NB4 (cell line): ENCODE measurements around the gene IL7R.

Experiments
- DNase-seq: peaks from one replicate; pipeline ENCODE4 v3.0.0; 2010; ENCODE audit warnings: low read depth
- H3K4me3 ChIP-seq: one replicate; pipeline ENCODE4 v1.5.1; 2011; ENCODE audit warnings: mild to moderate bottlenecking, low read depth, low read length, moderate library complexity
- MYC ChIP-seq: IDR thresholded peaks from 2 replicates; pipeline ENCODE4 v1.6.1; 2011; ENCODE audit warnings: low read depth, low read length
- POLR2A ChIP-seq: IDR thresholded peaks from 2 replicates; pipeline ENCODE4 v1.6.1; 2011; ENCODE audit warnings: mild to moderate bottlenecking; ENCODE audit not compliant: insufficient read length; ENCODE audit errors: extremely low read depth
- TF ChIP-seq, protein P1 (sequence below): IDR thresholded peaks from one replicate; pipeline ENCODE4 v1.5.1; 2012; ENCODE audit warnings: low read depth, low read length
- TF ChIP-seq, protein P2 (sequence below): IDR thresholded peaks from 2 replicates; pipeline ENCODE4 v1.6.1; 2011; ENCODE audit warnings: low read depth, low read length

IL7R gene

DNA sequence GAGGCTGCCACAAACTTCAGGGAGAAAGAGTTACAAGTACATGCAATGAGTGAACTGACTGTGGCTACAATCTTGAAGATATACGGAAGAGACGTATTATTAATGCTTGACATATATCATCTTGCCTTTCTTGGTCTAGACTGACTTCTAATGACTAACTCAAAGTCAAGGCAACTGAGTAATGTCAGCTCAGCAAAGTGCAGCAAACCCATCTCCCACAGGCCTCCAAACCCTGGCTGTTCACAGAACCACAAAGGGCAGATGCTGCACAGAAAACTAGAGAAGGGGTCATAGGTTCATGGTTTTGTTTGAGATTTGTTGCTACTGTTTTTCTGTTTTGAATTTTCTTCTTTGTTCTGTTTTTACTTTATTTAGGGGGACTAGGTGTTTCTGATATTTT is 21.0 kb downstream of the IL7R start:
- no peak overlapping the region for H3K4me3 ChIP-seq
- TF ChIP-seq, protein P1, sequence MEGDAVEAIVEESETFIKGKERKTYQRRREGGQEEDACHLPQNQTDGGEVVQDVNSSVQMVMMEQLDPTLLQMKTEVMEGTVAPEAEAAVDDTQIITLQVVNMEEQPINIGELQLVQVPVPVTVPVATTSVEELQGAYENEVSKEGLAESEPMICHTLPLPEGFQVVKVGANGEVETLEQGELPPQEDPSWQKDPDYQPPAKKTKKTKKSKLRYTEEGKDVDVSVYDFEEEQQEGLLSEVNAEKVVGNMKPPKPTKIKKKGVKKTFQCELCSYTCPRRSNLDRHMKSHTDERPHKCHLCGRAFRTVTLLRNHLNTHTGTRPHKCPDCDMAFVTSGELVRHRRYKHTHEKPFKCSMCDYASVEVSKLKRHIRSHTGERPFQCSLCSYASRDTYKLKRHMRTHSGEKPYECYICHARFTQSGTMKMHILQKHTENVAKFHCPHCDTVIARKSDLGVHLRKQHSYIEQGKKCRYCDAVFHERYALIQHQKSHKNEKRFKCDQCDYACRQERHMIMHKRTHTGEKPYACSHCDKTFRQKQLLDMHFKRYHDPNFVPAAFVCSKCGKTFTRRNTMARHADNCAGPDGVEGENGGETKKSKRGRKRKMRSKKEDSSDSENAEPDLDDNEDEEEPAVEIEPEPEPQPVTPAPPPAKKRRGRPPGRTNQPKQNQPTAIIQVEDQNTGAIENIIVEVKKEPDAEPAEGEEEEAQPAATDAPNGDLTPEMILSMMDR, result no peak
- TF ChIP-seq POLR2A, result no peak
- TF ChIP-seq MYC, result no peak
- TF ChIP-seq, protein P2, sequence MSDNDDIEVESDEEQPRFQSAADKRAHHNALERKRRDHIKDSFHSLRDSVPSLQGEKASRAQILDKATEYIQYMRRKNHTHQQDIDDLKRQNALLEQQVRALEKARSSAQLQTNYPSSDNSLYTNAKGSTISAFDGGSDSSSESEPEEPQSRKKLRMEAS, result no peak
- no peak for DNase-seq

DNA sequence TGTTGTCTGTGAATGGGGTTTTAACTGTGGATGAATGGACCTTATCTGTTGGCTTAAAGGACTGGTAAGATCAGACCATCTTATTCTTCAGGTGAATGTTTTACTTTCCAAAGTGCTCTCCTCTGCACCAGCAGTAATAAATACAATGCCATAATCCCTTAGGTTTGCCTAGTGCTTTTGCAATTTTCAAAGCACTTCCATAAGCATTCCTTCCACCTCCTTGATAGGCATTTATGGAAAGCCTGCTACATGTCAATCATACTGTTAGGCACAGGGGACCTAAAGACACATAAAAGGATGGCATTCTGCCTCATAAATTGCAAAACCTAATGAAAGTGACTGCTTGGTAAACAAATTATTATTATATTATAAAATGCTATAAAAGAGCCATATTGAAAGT is 21.4 kb downstream of the IL7R start:
- H3K4me3 ChIP-seq, result no peak overlapping the region
- DNase-seq, result no peak
- TF ChIP-seq, protein P1, result no peak
- TF ChIP-seq, protein P2, result no peak
- no peak for TF ChIP-seq POLR2A
- no peak for TF ChIP-seq MYC

- no peak for DNase-seq
- no peak overlapping the region for H3K4me3 ChIP-seq
- TF ChIP-seq, protein P2, result no peak
- TF ChIP-seq POLR2A (no peak), MYC (no peak)
- TF ChIP-seq, protein P1, result no peak
These were observed 22.4 kb downstream of the IL7R start for GRCh38 chr5:35879096-35879495.

GRCh38 chr5:35879649-35880048 is 23.0 kb downstream of the IL7R start:
- TF ChIP-seq, protein P1, result no peak
- TF ChIP-seq MYC, result no peak
- TF ChIP-seq, protein P2, result no peak
- TF ChIP-seq POLR2A, result no peak
- DNase-seq, result no peak
- no peak overlapping the region for H3K4me3 ChIP-seq

DNA sequence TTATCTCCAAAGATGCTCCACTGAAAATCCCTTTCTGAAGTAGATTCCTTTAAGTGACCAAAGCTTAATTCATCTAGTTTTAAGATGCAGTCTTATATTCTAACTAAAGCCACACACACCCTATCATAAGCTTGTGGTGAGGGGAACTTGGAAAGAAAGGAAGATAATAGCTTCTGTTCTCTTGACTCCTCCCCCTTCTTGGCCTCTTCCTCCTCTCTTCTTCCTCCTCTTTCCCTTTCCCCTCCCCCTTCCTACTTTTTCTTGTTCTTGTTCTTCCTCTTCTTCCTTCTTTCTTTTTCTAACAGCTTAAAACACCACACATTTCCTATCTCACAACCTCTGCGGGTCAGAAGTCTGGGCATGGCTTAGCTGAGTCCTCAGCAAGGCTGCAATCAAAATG is 23.5 kb downstream of the IL7R start:
- no peak for DNase-seq
- H3K4me3 ChIP-seq, result no peak overlapping the region
- TF ChIP-seq, protein P2, result no peak
- TF ChIP-seq, protein P1, result no peak
- TF ChIP-seq MYC (no peak), POLR2A (no peak)

DNA sequence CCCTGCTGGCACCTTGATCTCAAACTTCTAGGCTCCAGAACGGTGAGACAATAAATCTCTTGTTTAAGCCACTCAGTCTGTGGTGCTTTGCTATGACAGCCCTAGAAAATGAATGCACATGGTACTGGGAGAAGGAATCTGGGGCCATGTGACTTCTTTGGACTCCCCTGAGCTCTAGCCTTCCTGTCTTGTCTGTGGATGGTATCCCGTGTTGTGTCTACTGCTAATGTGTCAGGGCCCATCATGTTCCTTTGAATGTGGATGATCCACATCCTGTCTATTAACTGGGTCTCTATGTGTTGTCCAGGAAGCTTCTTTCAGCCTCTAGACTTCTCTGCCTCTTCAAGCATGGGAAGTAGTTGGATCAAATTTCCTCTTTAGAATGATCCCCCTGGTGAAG is 25.1 kb downstream of the IL7R start:
- no peak overlapping the region for H3K4me3 ChIP-seq
- TF ChIP-seq POLR2A, result no peak
- no peak for TF ChIP-seq MYC
- TF ChIP-seq, protein P2, result no peak
- TF ChIP-seq, protein P1, result no peak
- DNase-seq, result no peak
